ENCODE measurements around the gene PAIP2. TPM values are rescaled to one million over a fixed set of nuclear protein-coding genes. Genes with fewer than 3 reads are reported as not detected.
A peak's percentile ranks its signal among the peaks of the same experiment; 100 is the strongest.
"Not testable (repeated sequence)": the region's sequence is repeated elsewhere in the genome, so short reads cannot be mapped to it uniquely, and the experiment has no call there.

The PAIP2 gene
- total RNA-seq, 4 donors from 2014 or later: 73.6 to 111 (median 97.0) TPM

- Histone ChIP-seq H3K4me3 (peak overlapping the region; percentile 78 to 98 (median 97)), H3K9me3 (no peaks in the 10 kb centered on the region), H3K27ac (replicated peaks in 1 of 4) (peak overlapping the region; percentile 98 to 99 (median 98)), H3K36me3 (no peaks in the 10 kb centered on the region), H3K4me1 (peaks cover 23 to 47% (median 43%) of the 10 kb centered on the region in 4 donors), H3K27me3 (no peaks in the 10 kb centered on the region)
- no peak for TF ChIP-seq CTCF (IDR thresholded peaks at IDR 0.05)
- no peak for TF ChIP-seq POLR2AphosphoS5 (IDR thresholded peaks at IDR 0.05)
- no peak for TF ChIP-seq POLR2A (IDR thresholded peaks at IDR 0.05; ENCODE audit: low read depth)
- TF ChIP-seq EP300 (IDR thresholded peaks at IDR 0.05): no peak
- 4% methylated on average over 15 of the region's 17 CpGs for WGBS
- intact Hi-C loops (cut with DNase I): loop anchor here (5.0 kb wide), 1 partner anchor 44 kb away; no protein-coding TSS in a partner anchor
- DNase-seq (ENCODE audit: extremely low spot score): no peak
Observed at GRCh38 chr5:139341187-139341688, 416 bp upstream of the PAIP2 start.

- Histone ChIP-seq H3K36me3 (peaks cover 0 to 3% (median 0%) of the 10 kb centered on the region in 4 donors), H3K9me3 (no peaks in the 10 kb centered on the region), H3K27me3 (no peaks in the 10 kb centered on the region), H3K27ac (replicated peaks in 1 of 4) (peak overlapping the region; percentile 98 to 99 (median 98)), H3K4me3 (peak overlapping the region; percentile 78 to 98 (median 97)), H3K4me1 (peaks cover 23 to 54% (median 50%) of the 10 kb centered on the region in 4 donors)
- WGBS: 0% methylated on average over 14 of the region's 16 CpGs
- intact Hi-C loops (cut with DNase I): loop anchor here (5.0 kb wide), 1 partner anchor 45 kb away; no protein-coding TSS in a partner anchor
- TF ChIP-seq CTCF (IDR thresholded peaks at IDR 0.05) (no peak), EP300 (IDR thresholded peaks at IDR 0.05) (no peak), POLR2AphosphoS5 (IDR thresholded peaks at IDR 0.05) (peak in 1 of 2 donors; percentile 37), POLR2A (IDR thresholded peaks at IDR 0.05; ENCODE audit: low read depth) (no peak)
- no peak for DNase-seq (ENCODE audit: extremely low spot score)
Observed at GRCh38 chr5:139342423-139342723, 719 bp downstream of the PAIP2 start.

- no peak for TF ChIP-seq CTCF (IDR thresholded peaks at IDR 0.05)
- no peak for TF ChIP-seq EP300 (IDR thresholded peaks at IDR 0.05)
- no peak for TF ChIP-seq POLR2AphosphoS5 (IDR thresholded peaks at IDR 0.05)
- TF ChIP-seq POLR2A (IDR thresholded peaks at IDR 0.05; ENCODE audit: low read depth): no peak
- Histone ChIP-seq H3K9me3 (no peaks in the 10 kb centered on the region), H3K27ac (replicated peaks in 1 of 4) (peak overlapping the region in 1 of 4 donors; percentile 98), H3K27me3 (no peaks in the 10 kb centered on the region), H3K36me3 (peaks cover 0 to 4% (median 0%) of the 10 kb centered on the region in 4 donors), H3K4me1 (peaks cover 29 to 63% (median 58%) of the 10 kb centered on the region in 4 donors), H3K4me3 (peak overlapping the region; percentile 78 to 98 (median 97))
- DNase-seq (ENCODE audit: extremely low spot score): no peak
- WGBS: 81% methylated on average over 9 of the region's 9 CpGs
- intact Hi-C loops (cut with DNase I): loop anchor here (5.0 kb wide), 1 partner anchor 46 kb away; no protein-coding TSS in a partner anchor
Observed at GRCh38 chr5:139343476-139343875, 1.8 kb downstream of the PAIP2 start.

- Histone ChIP-seq H3K27ac (replicated peaks in 1 of 4) (no peak overlapping the region), H3K4me3 (peak overlapping the region in 1 of 4 donors; percentile 98), H3K4me1 (peaks cover 35 to 70% (median 63%) of the 10 kb centered on the region in 4 donors), H3K27me3 (no peaks in the 10 kb centered on the region), H3K36me3 (peaks cover 0 to 4% (median 0%) of the 10 kb centered on the region in 4 donors), H3K9me3 (no peaks in the 10 kb centered on the region)
- 74% methylated on average over 2 of the region's 2 CpGs for WGBS
- TF ChIP-seq POLR2A (IDR thresholded peaks at IDR 0.05; ENCODE audit: low read depth): no peak
- TF ChIP-seq POLR2AphosphoS5 (IDR thresholded peaks at IDR 0.05): no peak
- TF ChIP-seq EP300 (IDR thresholded peaks at IDR 0.05): no peak
- TF ChIP-seq CTCF (IDR thresholded peaks at IDR 0.05): no peak
- intact Hi-C loops (cut with DNase I): loop anchor here (5.0 kb wide), 1 partner anchor 47 kb away; no protein-coding TSS in a partner anchor
- no peak for DNase-seq (ENCODE audit: extremely low spot score)
Observed at GRCh38 chr5:139344177-139344576, 2.5 kb downstream of the PAIP2 start.

GRCh38 chr5:139345442-139345841 is 3.8 kb downstream of the PAIP2 start:
- H3K9me3 ChIP-seq; H3K4me3 ChIP-seq; intact Hi-C loops (cut with DNase I); DNase-seq (ENCODE audit: extremely low spot score); H3K27me3 ChIP-seq; H3K27ac ChIP-seq (replicated peaks in 1 of 4); H3K36me3 ChIP-seq: not testable (repeated sequence)
- WGBS: 90% methylated on average over 8 of the region's 8 CpGs
- H3K4me1 ChIP-seq: peaks cover 42 to 81% (median 69%) of the 10 kb centered on the region in 4 donors

GRCh38 chr5:139347863-139348262 is 6.2 kb downstream of the PAIP2 start:
- H3K36me3 ChIP-seq; H3K27ac ChIP-seq (replicated peaks in 1 of 4); H3K27me3 ChIP-seq; H3K9me3 ChIP-seq; H3K4me3 ChIP-seq; intact Hi-C loops (cut with DNase I); DNase-seq (ENCODE audit: extremely low spot score): not testable (repeated sequence)
- 93% methylated on average over 9 of the region's 9 CpGs for WGBS
- H3K4me1 ChIP-seq: peaks cover 39 to 85% (median 74%) of the 10 kb centered on the region in 4 donors

Data from esophagus muscularis mucosa (tissue), 4 donors.